Suprapubic skin (tissue), 4 donors: ENCODE data around the gene ANGEL2. TPM values are rescaled to one million over a fixed set of nuclear protein-coding genes. Genes with fewer than 3 reads are reported as not detected.

Experiments used
- DNase-seq, 2 donors: peaks; one replicate each; pipeline ENCODE4 v3.0.0-alpha.2; 2019; ENCODE audit warnings: low spot score in 2 of 2
- H3K27ac ChIP-seq: fragments of 200-600 bp; sonication (generic); one replicate; pipeline ENCODE4 v1.5.1; 2019
- H3K27me3 ChIP-seq: fragments of 200-600 bp; sonication (generic); one replicate; pipeline ENCODE4 v1.5.1; 2019
- H3K36me3 ChIP-seq: fragments of 200-600 bp; sonication (generic); one replicate; pipeline ENCODE4 v1.5.1; 2019
- H3K4me1 ChIP-seq: fragments of 200-600 bp; sonication (generic); one replicate; pipeline ENCODE4 v1.5.1; 2019
- H3K4me3 ChIP-seq: fragments of 200-600 bp; sonication (generic); one replicate; pipeline ENCODE4 v1.5.1; 2019; ENCODE audit warnings: mild to moderate bottlenecking
- H3K9me3 ChIP-seq: fragments of 200-600 bp; sonication (generic); one replicate; pipeline ENCODE4 v1.5.1; 2019
- EP300 ChIP-seq: sonication (generic); formaldehyde crosslinking; IDR thresholded peaks from one replicate; pipeline ENCODE4 v1.6.1; 2017; ENCODE audit warnings: antibody characterized with exemption
- POLR2A ChIP-seq, 2 donors: fragments of 450-650 bp; IDR thresholded peaks; one replicate each; pipeline ENCODE4 v1.6.1; 2017; ENCODE audit warnings: antibody characterized with exemption in 2 of 2, mild to moderate bottlenecking in 2 of 2, moderate library complexity in 2 of 2
- POLR2AphosphoS5 ChIP-seq, 3 donors: sonication (generic); formaldehyde crosslinking; IDR thresholded peaks; one replicate each; pipeline ENCODE4 v1.6.1; 2017; ENCODE audit warnings: antibody characterized with exemption in 3 of 3
- WGBS: methylation state at CpG from one replicate; pipeline ENCODE4 v1.1.5; 2018; 5-methylcytosine and 5-hydroxymethylcytosine counted together
- total RNA-seq, 4 donors: library from RNA; depleted of rRNA; stranded (reverse); fragments of >200 nt; gene quantifications; one replicate each; pipeline ENCODE4 v1.1.0, GENCODE V29; 2016
- TF ChIP-seq, protein P1 (sequence below), 2 donors: fragments of 200-600 bp in 1 of 2; fragments of 450-650 bp in 1 of 2; sonication (generic) in 1 of 2; IDR thresholded peaks; one replicate each; pipeline ENCODE4 v1.5.1; 2016 to 2019; ENCODE audit warnings: antibody characterized with exemption in 2 of 2, mild to moderate bottlenecking in 1 of 2, moderate library complexity in 1 of 2

ANGEL2 gene
- total RNA-seq, 4 donors from 2014 or later, result 27.9 to 116 (median 36.0) TPM

DNA sequence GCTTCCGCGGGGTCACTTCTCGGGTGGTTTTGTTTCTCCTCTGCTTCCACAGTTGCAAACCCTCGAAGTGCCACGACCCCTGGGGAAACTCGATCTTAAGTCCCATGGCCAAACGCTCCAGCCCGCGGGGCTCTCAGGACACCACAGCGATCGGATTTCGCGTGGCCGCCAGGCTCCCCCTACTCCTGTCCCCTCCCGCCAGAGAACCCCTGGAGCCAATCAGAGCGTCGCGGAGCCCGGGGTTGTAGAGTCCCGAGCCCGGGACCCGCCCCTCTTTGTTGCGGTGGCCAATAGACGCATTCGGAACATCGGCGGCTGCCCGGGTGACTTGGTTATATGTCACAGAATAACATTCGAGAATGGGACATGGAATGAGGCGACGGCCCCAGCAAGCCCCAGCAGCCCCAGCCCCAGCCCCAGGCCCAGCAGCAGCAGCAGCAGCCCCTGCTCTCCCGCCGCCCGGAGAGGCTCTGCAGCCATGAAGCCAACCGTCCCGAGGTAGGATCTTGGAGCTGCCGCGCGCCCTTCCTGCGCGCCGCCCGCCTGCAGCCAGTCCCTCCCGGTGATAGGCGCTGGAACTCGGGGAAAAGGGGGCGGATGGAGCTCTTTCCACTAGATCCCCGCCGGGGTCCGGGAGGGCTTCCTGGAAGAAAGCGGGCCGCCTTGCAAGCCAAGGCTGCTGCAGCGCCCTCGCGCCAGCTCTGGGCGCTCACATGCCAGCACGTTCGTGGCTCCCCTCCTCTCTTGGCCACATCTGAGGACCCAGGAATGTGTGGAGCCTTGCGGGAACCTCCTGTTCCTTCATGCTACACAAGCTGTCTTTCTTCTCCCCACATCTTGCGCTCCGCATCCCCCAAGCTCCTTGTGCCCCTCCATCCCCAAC lies 65.2 kb downstream of the ANGEL2 start, which contains the start of gene VASH2:
TSS of gene VASH2 (plus strand) at position 299 of the 883 bp plus-strand sequence. CDS start 1,002 bp downstream, outside the sequence.
- no peaks in the 10 kb centered on the region for H3K9me3 ChIP-seq
- no peak within 1 kb of the TSS for H3K27ac ChIP-seq
- peak; percentile 91 to 93 for DNase-seq
- no peaks in the 10 kb centered on the region for H3K36me3 ChIP-seq
- H3K27me3 ChIP-seq, result no peaks in the 10 kb centered on the region
- peaks cover 27% of the 10 kb centered on the region for H3K4me1 ChIP-seq
- TF ChIP-seq, protein P1, sequence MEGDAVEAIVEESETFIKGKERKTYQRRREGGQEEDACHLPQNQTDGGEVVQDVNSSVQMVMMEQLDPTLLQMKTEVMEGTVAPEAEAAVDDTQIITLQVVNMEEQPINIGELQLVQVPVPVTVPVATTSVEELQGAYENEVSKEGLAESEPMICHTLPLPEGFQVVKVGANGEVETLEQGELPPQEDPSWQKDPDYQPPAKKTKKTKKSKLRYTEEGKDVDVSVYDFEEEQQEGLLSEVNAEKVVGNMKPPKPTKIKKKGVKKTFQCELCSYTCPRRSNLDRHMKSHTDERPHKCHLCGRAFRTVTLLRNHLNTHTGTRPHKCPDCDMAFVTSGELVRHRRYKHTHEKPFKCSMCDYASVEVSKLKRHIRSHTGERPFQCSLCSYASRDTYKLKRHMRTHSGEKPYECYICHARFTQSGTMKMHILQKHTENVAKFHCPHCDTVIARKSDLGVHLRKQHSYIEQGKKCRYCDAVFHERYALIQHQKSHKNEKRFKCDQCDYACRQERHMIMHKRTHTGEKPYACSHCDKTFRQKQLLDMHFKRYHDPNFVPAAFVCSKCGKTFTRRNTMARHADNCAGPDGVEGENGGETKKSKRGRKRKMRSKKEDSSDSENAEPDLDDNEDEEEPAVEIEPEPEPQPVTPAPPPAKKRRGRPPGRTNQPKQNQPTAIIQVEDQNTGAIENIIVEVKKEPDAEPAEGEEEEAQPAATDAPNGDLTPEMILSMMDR (IDR thresholded peaks at IDR 0.05), result no peak
- TF ChIP-seq POLR2AphosphoS5 (IDR thresholded peaks at IDR 0.05) (no peak), EP300 (no peak), POLR2A (IDR thresholded peaks at IDR 0.05) (no peak)
- peak within 1 kb of the TSS; percentile 53 for H3K4me3 ChIP-seq
- WGBS, result under 1% methylated on average over 45 of the region's 61 CpGs

- Histone ChIP-seq H3K27me3 (no peaks in the 10 kb centered on the region), H3K4me3 (peak overlapping the region; percentile 53), H3K4me1 (peaks cover 27% of the 10 kb centered on the region), H3K27ac (no peak overlapping the region), H3K36me3 (no peaks in the 10 kb centered on the region), H3K9me3 (no peaks in the 10 kb centered on the region)
- DNase-seq, result no peak
- no peak for TF ChIP-seq EP300
- TF ChIP-seq POLR2AphosphoS5 (IDR thresholded peaks at IDR 0.05), result no peak
- TF ChIP-seq POLR2A (IDR thresholded peaks at IDR 0.05), result no peak
- TF ChIP-seq, protein P1 (IDR thresholded peaks at IDR 0.05), result no peak
- WGBS, result 50% methylated on average over 2 of the region's 2 CpGs
Measured at GRCh38 chr1:212949771-212950170, 65.9 kb downstream of the ANGEL2 start.

- H3K4me3 ChIP-seq, result no peak overlapping the region
- peaks cover 19% of the 10 kb centered on the region for H3K4me1 ChIP-seq
- no peak for TF ChIP-seq POLR2AphosphoS5 (IDR thresholded peaks at IDR 0.05)
- no peak for TF ChIP-seq POLR2A (IDR thresholded peaks at IDR 0.05)
- TF ChIP-seq, protein P1 (IDR thresholded peaks at IDR 0.05), result no peak
- no peak for TF ChIP-seq EP300
- no peak overlapping the region for H3K27ac ChIP-seq
- H3K36me3 ChIP-seq, result no peaks in the 10 kb centered on the region
- no peaks in the 10 kb centered on the region for H3K9me3 ChIP-seq
- no peak for DNase-seq
- H3K27me3 ChIP-seq, result no peaks in the 10 kb centered on the region
Measured at GRCh38 chr1:212946872-212947271, 68.8 kb downstream of the ANGEL2 start.

DNA sequence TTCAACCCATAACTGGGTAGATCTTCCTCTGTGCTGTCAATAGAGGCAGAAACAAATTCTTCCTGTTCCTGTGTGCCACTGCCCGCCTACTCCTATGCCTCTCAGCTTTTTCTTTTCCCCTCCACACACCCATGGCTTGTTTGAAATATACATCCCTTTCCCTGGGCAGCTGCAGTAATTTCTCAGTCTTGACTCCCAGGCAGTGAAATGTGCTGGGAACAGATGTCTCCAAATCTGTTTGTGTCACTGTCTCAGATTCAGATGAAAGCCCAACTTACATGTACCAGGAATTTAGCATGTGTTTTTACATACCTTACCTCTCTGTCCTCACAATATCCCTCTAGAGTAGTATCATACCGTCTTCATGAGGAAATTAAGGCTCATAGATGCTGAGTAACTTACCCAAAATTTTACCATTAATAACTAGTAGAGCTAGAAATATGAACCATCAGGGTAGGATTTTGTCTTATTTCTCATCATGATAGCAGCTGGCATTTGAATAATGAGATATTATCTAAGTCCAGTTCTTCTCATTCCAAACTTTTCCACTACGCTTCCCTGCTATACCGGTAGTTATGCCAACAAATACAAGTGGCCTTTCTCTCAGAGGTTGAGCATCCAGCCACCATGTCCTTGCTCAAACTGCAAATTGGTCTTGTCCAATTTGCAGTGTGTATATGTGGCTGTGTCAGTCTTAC lies 70.1 kb downstream of the ANGEL2 start:
- Histone ChIP-seq H3K27ac (no peak overlapping the region), H3K9me3 (no peaks in the 10 kb centered on the region), H3K36me3 (no peaks in the 10 kb centered on the region), H3K4me3 (no peak overlapping the region), H3K4me1 (peaks cover 6% of the 10 kb centered on the region), H3K27me3 (no peaks in the 10 kb centered on the region)
- peak in 1 of 2 donors; percentile 3 for DNase-seq
- TF ChIP-seq, protein P1 (IDR thresholded peaks at IDR 0.05), result no peak
- TF ChIP-seq POLR2A (IDR thresholded peaks at IDR 0.05), result no peak
- TF ChIP-seq POLR2AphosphoS5 (IDR thresholded peaks at IDR 0.05), result no peak
- TF ChIP-seq EP300, result no peak
- WGBS, result 90% methylated on average over 4 of the region's 4 CpGs

DNA sequence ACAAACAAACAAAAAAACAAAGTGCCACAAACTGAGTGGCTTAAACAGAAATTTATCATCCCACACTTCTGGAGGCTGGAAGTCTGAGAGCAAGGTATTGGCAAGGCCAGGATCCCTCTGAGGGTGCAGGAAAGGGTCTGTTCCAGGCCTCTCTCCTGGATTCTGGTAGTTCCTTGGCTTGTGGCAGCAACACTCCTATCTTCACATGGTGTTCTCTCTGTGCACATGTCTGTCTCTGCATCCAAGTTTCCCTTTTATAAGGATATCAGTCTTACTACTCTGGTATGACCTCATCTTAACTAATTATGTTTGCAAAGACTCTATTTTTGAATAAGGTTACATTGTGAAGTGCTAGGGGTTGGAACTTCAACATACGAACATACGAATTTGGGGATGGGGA lies 70.6 kb downstream of the ANGEL2 start:
- TF ChIP-seq EP300 (no peak), POLR2A (IDR thresholded peaks at IDR 0.05) (no peak), POLR2AphosphoS5 (IDR thresholded peaks at IDR 0.05) (no peak)
- TF ChIP-seq, protein P1 (IDR thresholded peaks at IDR 0.05), result no peak
- peaks cover 3% of the 10 kb centered on the region for H3K4me1 ChIP-seq
- whole genome bisulfite sequencing, result 95% methylated on average over 2 of the region's 2 CpGs
- no peak overlapping the region for H3K4me3 ChIP-seq
- H3K36me3 ChIP-seq, result no peaks in the 10 kb centered on the region
- H3K27ac ChIP-seq, result no peak overlapping the region
- no peaks in the 10 kb centered on the region for H3K27me3 ChIP-seq
- no peaks in the 10 kb centered on the region for H3K9me3 ChIP-seq
- DNase-seq, result no peak
